OCI-LY7 (cell line): ENCODE measurements around the gene CDK4. TPM values are rescaled to one million over a fixed set of nuclear protein-coding genes. Genes with fewer than 3 reads are reported as not detected.

Experiments
- BruUV-seq: library from RNA; stranded (reverse); fragments of 400-500 nt; replicated peaks from 2 replicates; lab custom pipeline; 2021; lab: Mats Ljungman, UMichigan
- CTCF ChIA-PET: fragments of 300-600 bp; sonication (Branson Sonifier 250); formaldehyde crosslinking; loops from one replicate; lab custom pipeline; 2022; ENCODE audit warnings: antibody characterized with exemption; ENCODE audit not compliant: unreplicated experiment; lab: Charles Lee
- POLR2A ChIA-PET: fragments of 300-600 bp; sonication (Branson Sonifier 250); formaldehyde crosslinking; loops from one replicate; lab custom pipeline; 2022; ENCODE audit warnings: antibody characterized with exemption; lab: Charles Lee
- DNase-seq: peaks from one replicate; pipeline ENCODE4 v3.0.0-alpha.2; 2015; ENCODE audit warnings: low spot score
- H2AFZ ChIP-seq: fragments of 200-600 bp; sonication (generic), shearing (Covaris generic); 2 replicates; pipeline ENCODE4 v1.6.1; 2014; ENCODE audit warnings: mild to moderate bottlenecking, antibody characterized with exemption, low read length, moderate library complexity
- H3K27ac ChIP-seq: fragments of 200-600 bp; sonication (generic); 2 replicates; pipeline ENCODE4 v1.5.1; 2014; ENCODE audit warnings: mixed run types, low read depth, mild to moderate bottlenecking, moderate library complexity, low read length, inconsistent platforms; ENCODE audit not compliant: poor library complexity, severe bottlenecking
- H3K36me3 ChIP-seq: fragments of 200-600 bp; sonication (generic); 2 replicates; pipeline ENCODE4 v1.6.1; 2014; ENCODE audit warnings: mild to moderate bottlenecking, antibody characterized with exemption, low read length, moderate library complexity, mixed read lengths; ENCODE audit not compliant: insufficient read depth
- H3K4me1 ChIP-seq: fragments of 200-600 bp; sonication (generic); 2 replicates; pipeline ENCODE4 v1.5.1; 2014; ENCODE audit warnings: mild to moderate bottlenecking, low read length; ENCODE audit not compliant: insufficient read depth, poor library complexity, severe bottlenecking
- H3K4me2 ChIP-seq: fragments of 200-600 bp; sonication (generic); 2 replicates; pipeline ENCODE4 v1.6.1; 2014; ENCODE audit warnings: mild to moderate bottlenecking, low read length
- H3K4me3 ChIP-seq: fragments of 200-600 bp; sonication (generic); 2 replicates; pipeline ENCODE4 v1.5.1; 2014; ENCODE audit warnings: mild to moderate bottlenecking, low read depth, low read length; ENCODE audit not compliant: poor library complexity, severe bottlenecking
- H3K79me2 ChIP-seq: fragments of 200-600 bp; sonication (generic); 2 replicates; pipeline ENCODE4 v1.6.1; 2016; ENCODE audit warnings: low read depth, mild to moderate bottlenecking, low read length, moderate library complexity, mixed read lengths; ENCODE audit not compliant: insufficient read depth
- H3K9me2 ChIP-seq: fragments of 200-600 bp; sonication (generic); 2 replicates; pipeline ENCODE4 v1.6.1; 2016; ENCODE audit warnings: mild to moderate bottlenecking, low read length, mixed read lengths; ENCODE audit not compliant: insufficient read depth
- H3K9me3 ChIP-seq: fragments of 200-600 bp; sonication (generic); 2 replicates; pipeline ENCODE4 v1.6.1; 2014; ENCODE audit warnings: mild to moderate bottlenecking, mixed run types, low read length, mixed read lengths
- H4K20me1 ChIP-seq: fragments of 200-600 bp; sonication (generic); 2 replicates; pipeline ENCODE4 v1.6.1; 2014; ENCODE audit warnings: mild to moderate bottlenecking, antibody characterized with exemption, low read length, moderate library complexity, mixed read lengths; ENCODE audit not compliant: insufficient read depth
- EZH2phosphoT487 ChIP-seq: fragments of 200-600 bp; sonication (generic); IDR thresholded peaks from 2 replicates; pipeline ENCODE4 v1.6.1; 2018; ENCODE audit warnings: low read depth, borderline replicate concordance, mild to moderate bottlenecking, mixed run types, antibody characterized with exemption, low read length, moderate library complexity, mixed read lengths
- intact Hi-C: fragments of 100-400 bp; cut with micrococcal nuclease; formaldehyde crosslinking; loops from one replicate; pipeline ENCODE4 v1.10.0; 2022; ENCODE audit not compliant: unreplicated experiment
- total RNA-seq, 2 experiments: library from RNA; depleted of rRNA in 1 of 2; stranded (reverse); fragments of >200 nt in 1 of 2; shearing (Covaris generic) in 1 of 2; gene quantifications; 2 replicates each; pipeline ENCODE4 v1.2.3, GENCODE V29; 2014 to 2022
- TF ChIP-seq, protein P1 (sequence below): fragments of 200-600 bp; sonication (generic); conservative IDR thresholded peaks from 2 replicates; pipeline ENCODE4 v1.5.1; 2014; ENCODE audit warnings: mild to moderate bottlenecking, antibody characterized with exemption, low read length, moderate library complexity, mixed read lengths

The CDK4 gene
- total RNA-seq, 2 experiments from 2014 or later = 192 to 280 TPM

DNA sequence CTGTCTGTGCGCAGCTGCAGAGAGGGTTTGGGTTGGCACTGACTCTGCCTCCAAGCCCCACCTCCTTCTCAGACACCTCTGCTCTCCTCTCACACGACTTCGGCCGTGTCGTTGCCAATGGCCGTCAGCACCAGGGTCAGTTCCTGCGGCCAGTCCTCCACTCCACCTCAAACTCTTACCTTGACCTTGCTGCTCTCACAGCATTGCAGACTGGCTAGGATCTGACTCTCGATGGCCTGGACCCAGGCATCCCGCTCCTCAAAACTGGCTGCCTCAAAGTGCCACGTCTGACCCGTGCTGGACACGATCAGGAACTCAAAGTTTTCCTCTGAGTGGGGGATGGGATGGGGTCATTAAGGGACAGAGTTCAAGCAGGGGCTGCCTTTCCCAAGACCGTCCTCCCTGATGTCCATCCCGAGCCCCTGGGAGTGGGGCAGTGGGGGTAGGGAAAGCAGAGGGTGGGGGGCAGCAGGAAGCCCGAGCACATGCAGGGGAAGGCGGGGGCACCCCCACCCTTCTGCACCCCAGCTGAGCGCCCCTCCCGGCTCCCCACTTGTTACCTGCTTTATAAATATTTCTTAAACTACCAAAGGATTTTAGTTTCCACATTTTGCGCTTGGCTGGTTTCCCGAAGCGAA, 24.2 kb downstream of the CDK4 start:
- H3K4me3 ChIP-seq = no peak overlapping the region
- no peak overlapping the region for H3K27ac ChIP-seq
- H3K79me2 ChIP-seq = no peaks in the 10 kb centered on the region
- no TSS peak for BruUV-seq
- no peak for DNase-seq
- H2AFZ ChIP-seq = no peak overlapping the region
- H3K4me1 ChIP-seq = peaks cover 8% of the 10 kb centered on the region
- H4K20me1 ChIP-seq = no peaks in the 10 kb centered on the region
- POLR2A ChIA-PET = interaction anchor here (1.3 kb wide), 1 partner anchor 51 kb away, joined by 3 read pairs; no protein-coding TSS in a partner anchor
- H3K9me2 ChIP-seq = no peaks in the 10 kb centered on the region
- H3K36me3 ChIP-seq = peaks cover 58% of the 10 kb centered on the region
- intact Hi-C loops = no loop called here
- no peak overlapping the region for H3K4me2 ChIP-seq
- no peaks in the 10 kb centered on the region for H3K9me3 ChIP-seq
- CTCF ChIA-PET = no interaction called here
- TF ChIP-seq, protein P1, sequence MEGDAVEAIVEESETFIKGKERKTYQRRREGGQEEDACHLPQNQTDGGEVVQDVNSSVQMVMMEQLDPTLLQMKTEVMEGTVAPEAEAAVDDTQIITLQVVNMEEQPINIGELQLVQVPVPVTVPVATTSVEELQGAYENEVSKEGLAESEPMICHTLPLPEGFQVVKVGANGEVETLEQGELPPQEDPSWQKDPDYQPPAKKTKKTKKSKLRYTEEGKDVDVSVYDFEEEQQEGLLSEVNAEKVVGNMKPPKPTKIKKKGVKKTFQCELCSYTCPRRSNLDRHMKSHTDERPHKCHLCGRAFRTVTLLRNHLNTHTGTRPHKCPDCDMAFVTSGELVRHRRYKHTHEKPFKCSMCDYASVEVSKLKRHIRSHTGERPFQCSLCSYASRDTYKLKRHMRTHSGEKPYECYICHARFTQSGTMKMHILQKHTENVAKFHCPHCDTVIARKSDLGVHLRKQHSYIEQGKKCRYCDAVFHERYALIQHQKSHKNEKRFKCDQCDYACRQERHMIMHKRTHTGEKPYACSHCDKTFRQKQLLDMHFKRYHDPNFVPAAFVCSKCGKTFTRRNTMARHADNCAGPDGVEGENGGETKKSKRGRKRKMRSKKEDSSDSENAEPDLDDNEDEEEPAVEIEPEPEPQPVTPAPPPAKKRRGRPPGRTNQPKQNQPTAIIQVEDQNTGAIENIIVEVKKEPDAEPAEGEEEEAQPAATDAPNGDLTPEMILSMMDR = no peak

DNA sequence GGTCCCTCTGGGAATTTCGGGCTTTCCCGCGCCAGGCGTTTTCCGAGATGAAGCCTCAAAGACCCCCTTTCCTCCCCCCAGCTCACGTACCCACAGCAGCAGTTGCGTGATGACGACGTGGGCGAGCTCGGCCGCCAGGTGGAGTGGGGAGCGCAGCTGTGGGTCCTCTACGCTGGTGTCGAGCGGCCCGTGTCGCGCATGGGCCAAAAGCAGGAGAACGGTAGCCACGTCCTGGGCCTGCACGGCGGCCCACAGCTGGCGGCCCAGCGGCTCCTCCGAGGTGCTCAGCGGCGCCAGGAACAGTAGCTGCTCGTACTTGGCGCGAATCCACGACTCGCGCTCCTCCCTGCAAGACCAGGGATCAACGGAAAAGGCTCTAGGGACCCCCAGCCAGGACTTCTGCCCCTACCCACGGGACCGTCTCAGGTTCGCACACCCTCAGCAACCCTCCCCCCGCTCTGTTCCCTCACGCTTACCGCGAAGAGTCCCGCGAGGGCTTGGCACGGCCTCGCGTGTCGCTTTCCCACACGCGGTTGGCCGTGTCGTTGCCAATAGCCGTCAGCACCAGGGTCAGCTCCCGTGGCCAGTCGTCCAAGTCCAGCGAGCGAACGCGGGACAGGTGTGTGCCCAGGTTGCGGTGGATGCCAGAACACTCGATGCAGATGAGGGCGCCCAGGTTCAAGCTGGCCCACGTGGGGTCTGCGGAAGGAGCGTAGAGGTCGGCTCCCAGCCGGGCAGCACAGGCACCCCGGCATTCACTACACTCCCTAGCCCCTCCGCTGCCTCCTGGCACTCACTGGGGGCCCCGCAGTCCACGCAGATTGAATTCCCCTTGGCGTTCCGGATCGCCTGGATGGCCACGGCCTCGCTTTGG, 25.0 kb downstream of the CDK4 start:
- no peak overlapping the region for H3K27ac ChIP-seq
- H4K20me1 ChIP-seq = no peaks in the 10 kb centered on the region
- H3K36me3 ChIP-seq = peaks cover 51% of the 10 kb centered on the region
- no peak for DNase-seq
- no peaks in the 10 kb centered on the region for H3K9me3 ChIP-seq
- no peak overlapping the region for H3K4me3 ChIP-seq
- POLR2A ChIA-PET = interaction anchor here (1.3 kb wide), 1 partner anchor 52 kb away, joined by 3 read pairs; no protein-coding TSS in a partner anchor
- intact Hi-C loops = no loop called here
- no TSS peak for BruUV-seq
- H3K4me2 ChIP-seq = no peak overlapping the region
- peaks cover 8% of the 10 kb centered on the region for H3K4me1 ChIP-seq
- CTCF ChIA-PET = no interaction called here
- TF ChIP-seq, protein P1 = no peak
- no peak for TF ChIP-seq EZH2phosphoT487
- no peaks in the 10 kb centered on the region for H3K9me2 ChIP-seq
- no peak overlapping the region for H2AFZ ChIP-seq
- H3K79me2 ChIP-seq = no peaks in the 10 kb centered on the region
